Testis (tissue), 2 donors: ENCODE data around the gene TLN1.

Experiments used
- CTCF ChIP-seq, 3 experiments: fragments of 450-650 bp in 2 of 3; fragments of 200-600 bp in 1 of 3; sonication (generic) in 1 of 3; IDR thresholded peaks; one replicate each; pipeline ENCODE4 v1.5.1; 2016 to 2019; ENCODE audit warnings: antibody characterized with exemption in 3 of 3, mild to moderate bottlenecking in 2 of 3, moderate library complexity in 1 of 3
- POLR2A ChIP-seq: fragments of 450-650 bp; IDR thresholded peaks from one replicate; pipeline ENCODE4 v1.6.1; 2017; ENCODE audit warnings: antibody characterized with exemption, mild to moderate bottlenecking, moderate library complexity

- TF ChIP-seq CTCF (IDR thresholded peaks at IDR 0.05), result no peak
- TF ChIP-seq POLR2A, result no peak
Measured at GRCh38 chr9:35719546-35719945, 12.4 kb downstream of the TLN1 start.
